ENCODE results near the gene STPG2. TPM values are rescaled to one million over a fixed set of nuclear protein-coding genes. Genes with fewer than 3 reads are reported as not detected.

The STPG2 gene
- total RNA-seq, 1 experiment from 2014 or later, result 0.20 TPM

- no peak for TF ChIP-seq CTCF (conservative IDR thresholded peaks at IDR 0.05)
- Mint-ChIP-seq H3K27ac (no peak overlapping the region), H3K4me1 (no peaks in the 10 kb centered on the region), H3K27me3 (ENCODE audit: low read depth) (no peaks in the 10 kb centered on the region), H3K9me3 (peaks cover 21 to 26% of the 10 kb centered on the region in 2 experiments), H3K36me3 (ENCODE audit: insufficient read depth in 1 of 3, low read depth in 3 of 3) (peaks cover 1 to 36% (median 1%) of the 10 kb centered on the region in 3 experiments; a peak in 5 of 7 replicates), H3K4me3 (no peak overlapping the region)
- H3K9me3 ChIP-seq (ENCODE audit: control insufficient read depth, low read depth, low read length), result no peaks in the 10 kb centered on the region
- H3K4ac ChIP-seq (ENCODE audit: low read depth, low read length), result no peak overlapping the region
- no peak overlapping the region for H2BK20ac ChIP-seq (ENCODE audit: low read depth, low read length, poor library complexity, severe bottlenecking)
- H2BK12ac ChIP-seq (ENCODE audit: insufficient read length, low read depth, low read length), result no peak overlapping the region
- H4K20me1 ChIP-seq (ENCODE audit: control insufficient read depth, insufficient read depth, insufficient read length), result no peaks in the 10 kb centered on the region
- H3K56ac ChIP-seq (ENCODE audit: insufficient read length, low read depth, low read length), result no peak overlapping the region
- H3K27ac ChIP-seq (ENCODE audit: insufficient read length, low read depth, low read length), result no peak overlapping the region
- no peaks in the 10 kb centered on the region for H3K4me1 ChIP-seq (ENCODE audit: insufficient read depth, low read length)
- H2AK5ac ChIP-seq (ENCODE audit: insufficient read length, low read length), result no peak overlapping the region
- no peak overlapping the region for H3K4me2 ChIP-seq (ENCODE audit: insufficient read depth, insufficient read length, low read length)
- H4K8ac ChIP-seq (replicated peaks; ENCODE audit: insufficient read length, low read depth, low read length), result no peak overlapping the region
- no peak overlapping the region for H4K91ac ChIP-seq (ENCODE audit: insufficient read length, low read depth, low read length)
- no peak overlapping the region for H3T11ph ChIP-seq (ENCODE audit: low read length)
- no peak overlapping the region for H2AFZ ChIP-seq (ENCODE audit: low read length)
- no peak overlapping the region for H3K9ac ChIP-seq (ENCODE audit: extremely low read depth, insufficient read length, low read length)
- H2BK120ac ChIP-seq (ENCODE audit: low read depth, low read length, poor library complexity, severe bottlenecking), result no peak overlapping the region
- no peaks in the 10 kb centered on the region for H3K23me2 ChIP-seq (ENCODE audit: insufficient read length, low read depth, low read length, poor library complexity, severe bottlenecking)
- no peak for DNase-seq
- H3K27me3 ChIP-seq (ENCODE audit: insufficient read depth, low read length), result no peaks in the 10 kb centered on the region
- no peak overlapping the region for H2BK5ac ChIP-seq (ENCODE audit: insufficient read length, low read length)
- H3K18ac ChIP-seq (ENCODE audit: insufficient read length, low read depth, low read length), result no peak overlapping the region
- no peak overlapping the region for H2BK15ac ChIP-seq (ENCODE audit: low read depth, low read length)
- no peaks in the 10 kb centered on the region for H3K79me2 ChIP-seq (ENCODE audit: insufficient read depth, low read length)
- no peak overlapping the region for H4K5ac ChIP-seq (ENCODE audit: insufficient read length, low read depth, low read length)
- no peaks in the 10 kb centered on the region for H3K79me1 ChIP-seq (ENCODE audit: insufficient read depth, low read depth, low read length, poor library complexity, severe bottlenecking)
- H3K14ac ChIP-seq (ENCODE audit: insufficient read depth, low read length), result no peak overlapping the region
- H3K23ac ChIP-seq (ENCODE audit: insufficient read length, low read depth, low read length), result no peak overlapping the region
These were observed 192.4 kb downstream of the STPG2 start for GRCh38 chr4:97950836-97951235.

Data from H9 (cell line).